ENCODE data around the gene CCDC57. TPM values are rescaled to one million over a fixed set of nuclear protein-coding genes. Genes with fewer than 3 reads are reported as not detected.

CCDC57 gene
- total and polyA plus RNA-seq, 12 donors = 7.0 to 34.5 (median 10.7) TPM

DNA sequence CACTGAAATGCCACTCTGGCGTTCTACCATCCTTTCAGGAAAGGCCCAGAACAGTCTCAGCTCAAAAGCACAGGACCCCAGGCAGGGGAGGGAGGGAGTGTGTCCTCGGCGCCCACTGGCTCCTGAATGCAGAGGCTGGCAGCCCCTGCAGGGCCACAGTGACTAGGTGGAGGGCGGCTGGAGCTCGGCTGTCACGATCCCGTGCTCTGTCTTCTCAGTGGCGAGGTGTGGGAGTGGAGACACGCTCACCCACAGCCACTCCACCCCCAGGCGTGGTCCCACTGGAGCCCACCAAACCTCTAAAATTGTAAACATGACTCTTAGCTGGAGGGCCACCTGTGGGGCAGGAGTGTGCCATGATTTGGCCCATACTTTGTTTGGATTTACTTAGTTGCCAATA lies 98.2 kb downstream of the CCDC57 start:
- H3K4me1 ChIP-seq = no peaks in the 10 kb centered on the region
- DNase-seq (no peak), ATAC-seq (no peak)
- H3K27ac ChIP-seq = no peak overlapping the region
- peaks cover 0 to 31% (median 0%) of the 10 kb centered on the region in 9 donors for H3K36me3 ChIP-seq
- no peaks in the 10 kb centered on the region for H3K9me3 ChIP-seq
- intact Hi-C loops (cut with DNase I) = no loop called here
- no peak overlapping the region for H3K4me3 ChIP-seq
- no peaks in the 10 kb centered on the region for H3K27me3 ChIP-seq
- TF ChIP-seq, protein P1, sequence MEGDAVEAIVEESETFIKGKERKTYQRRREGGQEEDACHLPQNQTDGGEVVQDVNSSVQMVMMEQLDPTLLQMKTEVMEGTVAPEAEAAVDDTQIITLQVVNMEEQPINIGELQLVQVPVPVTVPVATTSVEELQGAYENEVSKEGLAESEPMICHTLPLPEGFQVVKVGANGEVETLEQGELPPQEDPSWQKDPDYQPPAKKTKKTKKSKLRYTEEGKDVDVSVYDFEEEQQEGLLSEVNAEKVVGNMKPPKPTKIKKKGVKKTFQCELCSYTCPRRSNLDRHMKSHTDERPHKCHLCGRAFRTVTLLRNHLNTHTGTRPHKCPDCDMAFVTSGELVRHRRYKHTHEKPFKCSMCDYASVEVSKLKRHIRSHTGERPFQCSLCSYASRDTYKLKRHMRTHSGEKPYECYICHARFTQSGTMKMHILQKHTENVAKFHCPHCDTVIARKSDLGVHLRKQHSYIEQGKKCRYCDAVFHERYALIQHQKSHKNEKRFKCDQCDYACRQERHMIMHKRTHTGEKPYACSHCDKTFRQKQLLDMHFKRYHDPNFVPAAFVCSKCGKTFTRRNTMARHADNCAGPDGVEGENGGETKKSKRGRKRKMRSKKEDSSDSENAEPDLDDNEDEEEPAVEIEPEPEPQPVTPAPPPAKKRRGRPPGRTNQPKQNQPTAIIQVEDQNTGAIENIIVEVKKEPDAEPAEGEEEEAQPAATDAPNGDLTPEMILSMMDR (IDR thresholded peaks at IDR 0.05) = no peak
- 94 to 96% methylated on average over 10 of the region's 10 CpGs for WGBS, 2 donors

GRCh38 chr17:82113941-82114340 lies 98.7 kb downstream of the CCDC57 start:
- Histone ChIP-seq H3K36me3 (peaks cover 0 to 31% (median 0%) of the 10 kb centered on the region in 9 donors), H3K9me3 (no peaks in the 10 kb centered on the region), H3K27me3 (no peaks in the 10 kb centered on the region), H3K27ac (no peak overlapping the region), H3K4me1 (no peaks in the 10 kb centered on the region), H3K4me3 (no peak overlapping the region)
- TF ChIP-seq, protein P1 (IDR thresholded peaks at IDR 0.05) = no peak
- DNase-seq (no peak), ATAC-seq (no peak)
- intact Hi-C loops (cut with DNase I) = no loop called here
- 92 to 93% methylated on average over 13 of the region's 13 CpGs for WGBS, 2 donors

DNA sequence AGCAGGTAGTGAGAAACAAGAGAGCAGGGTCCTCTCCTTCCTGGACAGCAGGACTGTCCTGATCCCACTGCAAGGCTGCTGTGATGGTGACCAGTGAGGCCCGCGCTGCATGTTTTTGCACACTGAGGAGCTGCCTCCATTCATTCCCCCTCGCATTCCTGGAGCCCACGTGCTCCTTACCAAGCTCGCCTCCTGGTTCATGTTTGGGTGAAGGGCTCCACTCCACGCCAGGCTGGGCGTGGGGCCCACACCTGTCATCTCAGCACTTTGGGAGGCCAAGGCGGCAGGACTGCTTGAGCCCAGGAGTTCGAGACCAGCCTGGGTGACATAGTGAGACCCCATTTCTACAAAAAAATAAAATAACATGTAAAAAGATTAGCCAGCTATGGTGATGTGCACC lies 99.2 kb downstream of the CCDC57 start:
- Histone ChIP-seq H3K4me3 (no peak overlapping the region), H3K4me1 (no peaks in the 10 kb centered on the region), H3K9me3 (no peaks in the 10 kb centered on the region), H3K36me3 (peaks cover 0 to 30% (median 0%) of the 10 kb centered on the region in 9 donors), H3K27me3 (no peaks in the 10 kb centered on the region), H3K27ac (peak overlapping the region in 1 of 10 donors; percentile 3)
- TF ChIP-seq, protein P1 (IDR thresholded peaks at IDR 0.05) = no peak
- 87 to 95% methylated on average over 9 of the region's 9 CpGs for WGBS, 2 donors
- no peak for ATAC-seq
- no peak for DNase-seq
- intact Hi-C loops (cut with DNase I) = no loop called here

GRCh38 chr17:82112914-82113311 lies 99.7 kb downstream of the CCDC57 start:
- H3K4me1 ChIP-seq = no peaks in the 10 kb centered on the region
- H3K36me3 ChIP-seq = peaks cover 0 to 25% (median 0%) of the 10 kb centered on the region in 9 donors
- peak overlapping the region in 1 of 10 donors; percentile 3 for H3K27ac ChIP-seq
- TF ChIP-seq, protein P1 (IDR thresholded peaks at IDR 0.05) = no peak
- intact Hi-C loops (cut with DNase I) = no loop called here
- no peaks in the 10 kb centered on the region for H3K9me3 ChIP-seq
- no peak overlapping the region for H3K4me3 ChIP-seq
- ATAC-seq = no peak
- WGBS, 2 donors = 90 to 94% methylated on average over 6 of the region's 6 CpGs
- DNase-seq = no peak
- no peaks in the 10 kb centered on the region for H3K27me3 ChIP-seq

Measured in heart right ventricle (tissue), 16 donors.